CD4-positive, alpha-beta T cell treated with Interleukin-15 for 4 hours (primary cell): ENCODE measurements around the gene CLEC2B.
A peak's percentile ranks its signal among the peaks of the same experiment; 100 is the strongest.
"Not testable (repeated sequence)": the region's sequence is repeated elsewhere in the genome, so short reads cannot be mapped to it uniquely, and the experiment has no call there.

Source experiments
- DNase-seq: peaks from one replicate; pipeline ENCODE4 v3.0.0-alpha.2; 2020; ENCODE audit warnings: low spot score

CLEC2B gene

GRCh38 chr12:9869307-9870161 lies at the start of gene CLEC2B:
TSS of gene CLEC2B (minus strand) at chr12:9869354.
- DNase-seq: peak; percentile 65

- no peak for DNase-seq
These were observed 42.6 kb upstream of the CLEC2B start for GRCh38 chr12:9911708-9912107.

GRCh38 chr12:9910716-9911421 lies 41.7 kb upstream of the CLEC2B start:
- DNase-seq: no peak

- no peak for DNase-seq
These were observed 40.6 kb upstream of the CLEC2B start for GRCh38 chr12:9909724-9910123.

- no peak for DNase-seq
These were observed 39.2 kb upstream of the CLEC2B start for GRCh38 chr12:9908350-9908749.

GRCh38 chr12:9907769-9908168 lies 38.6 kb upstream of the CLEC2B start:
- no peak for DNase-seq

GRCh38 chr12:9906873-9907272 lies 37.7 kb upstream of the CLEC2B start:
- peak; percentile 73 for DNase-seq

- no peak for DNase-seq
These were observed 33.5 kb upstream of the CLEC2B start for GRCh38 chr12:9902539-9903228.

- no peak for DNase-seq
These were observed 31.8 kb upstream of the CLEC2B start for GRCh38 chr12:9900930-9901329.

- no peak for DNase-seq
These were observed 30.1 kb upstream of the CLEC2B start for GRCh38 chr12:9899209-9899608.

- DNase-seq: no peak
These were observed 28.4 kb upstream of the CLEC2B start for GRCh38 chr12:9897535-9897934.

- DNase-seq: no peak
These were observed 26.2 kb upstream of the CLEC2B start for GRCh38 chr12:9895215-9895971.

- no peak for DNase-seq
These were observed 19.6 kb upstream of the CLEC2B start for GRCh38 chr12:9888665-9889273.

GRCh38 chr12:9883175-9883574 lies 14.0 kb upstream of the CLEC2B start:
- DNase-seq: no peak

GRCh38 chr12:9881988-9882387 lies 12.8 kb upstream of the CLEC2B start:
- DNase-seq: no peak

GRCh38 chr12:9881246-9881645 lies 12.1 kb upstream of the CLEC2B start, which contains the start of gene KLRF2:
TSS of gene KLRF2 (plus strand) at chr12:9881489. CDS start at chr12:9881596, 107 bp downstream.
- no peak for DNase-seq

- no peak for DNase-seq
These were observed 11.5 kb upstream of the CLEC2B start for GRCh38 chr12:9880532-9881078.

GRCh38 chr12:9876120-9876519 lies 7.0 kb upstream of the CLEC2B start:
- not testable (repeated sequence) for DNase-seq

GRCh38 chr12:9872742-9873141 lies 3.6 kb upstream of the CLEC2B start:
- DNase-seq: no peak

GRCh38 chr12:9872162-9872561 lies 3.0 kb upstream of the CLEC2B start:
- DNase-seq: no peak

GRCh38 chr12:9870286-9870866 lies 1.2 kb upstream of the CLEC2B start:
- peak; percentile 19 for DNase-seq
